Measurements from ENCODE around the gene CADPS2. TPM values are rescaled to one million over a fixed set of nuclear protein-coding genes. Genes with fewer than 3 reads are reported as not detected.

Gene CADPS2
- total and polyA plus RNA-seq, 2 of the 8 experiments (the other 6 are each of a cell fraction or from before 2014, with no cell fraction given): 8.9 to 22.3 TPM

DNA sequence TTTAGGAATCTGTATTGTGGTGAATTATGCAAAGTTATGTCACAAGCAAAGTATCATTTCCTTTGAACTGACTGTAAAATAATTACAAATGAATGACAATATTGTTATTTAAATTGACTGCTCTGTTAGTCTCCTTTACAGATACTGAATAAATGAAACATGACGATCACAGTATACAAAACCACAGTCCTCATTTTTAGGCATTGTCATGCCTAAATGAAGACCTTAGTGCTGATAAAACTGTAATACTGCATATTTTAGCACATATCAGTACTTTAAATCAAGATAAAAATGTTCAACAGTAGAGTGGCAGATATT is 542.0 kb downstream of the CADPS2 start (continued):
- no peak for TF ChIP-seq CHD7 (IDR thresholded peaks at IDR 0.05; ENCODE audit: insufficient replicate concordance, low read length)

Data from H1 (cell line).